Mesenchymal stem cell (in vitro differentiated cells and primary cell): ENCODE measurements around the gene AUTS2.

Experiments used
- DNase-seq: peaks from one replicate; pipeline ENCODE4 v3.0.0-alpha.2; 2013
- H2AFZ ChIP-seq: one replicate; pipeline ENCODE4 v1.6.1; 2013; ENCODE audit warnings: low read depth, mild to moderate bottlenecking, control low read depth, inconsistent platforms, low read length, moderate library complexity
- H2AK5ac ChIP-seq: 2 replicates; pipeline ENCODE4 v1.6.1; 2013; ENCODE audit warnings: low read length, moderate library complexity, mild to moderate bottlenecking, inconsistent platforms; ENCODE audit not compliant: severe bottlenecking
- H2BK120ac ChIP-seq: one replicate; pipeline ENCODE4 v1.6.1; 2013; ENCODE audit warnings: low read depth, mild to moderate bottlenecking, inconsistent platforms, low read length, moderate library complexity
- H2BK12ac ChIP-seq, 2 experiments: one replicate each; pipeline ENCODE4 v1.6.1; 2013; ENCODE audit warnings: inconsistent platforms in 2 of 2, low read length in 2 of 2, mild to moderate bottlenecking in 2 of 2, moderate library complexity in 2 of 2, control low read depth in 1 of 2
- H2BK15ac ChIP-seq: one replicate; pipeline ENCODE4 v1.6.1; 2013; ENCODE audit warnings: mild to moderate bottlenecking, low read depth, inconsistent platforms; ENCODE audit not compliant: poor library complexity, severe bottlenecking
- H2BK5ac ChIP-seq: 2 replicates; pipeline ENCODE4 v1.6.1; 2013; ENCODE audit warnings: low read depth, mild to moderate bottlenecking, low read length, control low read depth, inconsistent platforms; ENCODE audit not compliant: poor library complexity, severe bottlenecking
- H3K14ac ChIP-seq, 2 experiments: one replicate each; pipeline ENCODE4 v1.6.1; 2013; ENCODE audit warnings: inconsistent platforms in 2 of 2, low read length in 2 of 2, control low read depth in 1 of 2, mild to moderate bottlenecking in 1 of 2, moderate library complexity in 1 of 2
- H3K18ac ChIP-seq, 2 experiments: one replicate each; pipeline ENCODE4 v1.6.1; 2013; ENCODE audit warnings: inconsistent platforms in 2 of 2, low read length in 2 of 2, control low read depth in 1 of 2, low read depth in 1 of 2, mild to moderate bottlenecking in 1 of 2
- H3K23ac ChIP-seq, 2 experiments: one replicate each; pipeline ENCODE4 v1.6.1; 2013; ENCODE audit warnings: inconsistent platforms in 2 of 2, low read length in 2 of 2, mild to moderate bottlenecking in 2 of 2, moderate library complexity in 2 of 2, control low read depth in 1 of 2
- H3K27ac ChIP-seq: 2 replicates; pipeline ENCODE4 v1.5.1; 2013; ENCODE audit warnings: mild to moderate bottlenecking, moderate library complexity, low read length, control low read depth, inconsistent platforms; ENCODE audit not compliant: poor library complexity, severe bottlenecking
- H3K27me3 ChIP-seq, 2 experiments: 2 replicates each; pipeline versions ENCODE4 v1.6.1 to v1.7.0; 2013; ENCODE audit warnings: low read length in 2 of 2, mild to moderate bottlenecking in 2 of 2, moderate library complexity in 2 of 2, control low read depth in 1 of 2, inconsistent platforms in 1 of 2; ENCODE audit not compliant: control insufficient read depth in 1 of 2, insufficient read depth in 1 of 2
- H3K36me3 ChIP-seq, 2 experiments: 2 replicates each; pipeline versions ENCODE4 v1.6.1 to v1.7.0; 2013; ENCODE audit warnings: low read length in 2 of 2, control low read depth in 1 of 2, inconsistent platforms in 1 of 2, low read depth in 1 of 2, mild to moderate bottlenecking in 1 of 2; ENCODE audit not compliant: insufficient read depth in 2 of 2, control insufficient read depth in 1 of 2
- H3K4ac ChIP-seq, 2 experiments: one replicate each; pipeline ENCODE4 v1.6.1; 2013; ENCODE audit warnings: inconsistent platforms in 2 of 2, low read length in 2 of 2, mild to moderate bottlenecking in 2 of 2, moderate library complexity in 2 of 2, control low read depth in 1 of 2, low read depth in 1 of 2
- H3K4me1 ChIP-seq: 2 replicates; pipeline ENCODE4 v1.6.1; 2013; ENCODE audit warnings: low read depth, low read length, control low read depth; ENCODE audit not compliant: control insufficient read depth, insufficient read depth
- H3K4me2 ChIP-seq: 2 replicates; pipeline ENCODE4 v1.6.1; 2013; ENCODE audit warnings: low read length, mild to moderate bottlenecking, inconsistent platforms; ENCODE audit not compliant: poor library complexity, severe bottlenecking
- H3K4me3 ChIP-seq, 2 experiments: 2 replicates each; pipeline versions ENCODE4 v1.5.1 to v1.7.0; 2013; ENCODE audit warnings: low read length in 2 of 2, mild to moderate bottlenecking in 2 of 2, control low read depth in 1 of 2, low read depth in 1 of 2; ENCODE audit not compliant: insufficient read depth in 1 of 2
- H3K79me1 ChIP-seq: replicated peaks from 2 replicates; pipeline ENCODE4 v1.6.1; 2013; ENCODE audit warnings: mild to moderate bottlenecking, control low read depth, low read length, inconsistent platforms; ENCODE audit not compliant: poor library complexity, severe bottlenecking
- H3K9ac ChIP-seq: 2 replicates; pipeline ENCODE4 v1.7.0; 2013; ENCODE audit warnings: mild to moderate bottlenecking, low read length, moderate library complexity
- H3K9me3 ChIP-seq: 2 replicates; pipeline ENCODE4 v1.7.0; 2013; ENCODE audit warnings: mild to moderate bottlenecking, low read length; ENCODE audit not compliant: control insufficient read depth
- H4K8ac ChIP-seq: one replicate; pipeline ENCODE4 v1.6.1; 2013; ENCODE audit warnings: inconsistent platforms, mild to moderate bottlenecking, low read length, moderate library complexity
- H4K91ac ChIP-seq: one replicate; pipeline ENCODE4 v1.6.1; 2013; ENCODE audit warnings: mild to moderate bottlenecking, low read length, inconsistent platforms
- WGBS: methylation state at CpG from one replicate; pipeline ENCODE4 v1.1.7; 2013; ENCODE audit warnings: mixed read lengths; 5-methylcytosine and 5-hydroxymethylcytosine counted together

Gene AUTS2

DNA sequence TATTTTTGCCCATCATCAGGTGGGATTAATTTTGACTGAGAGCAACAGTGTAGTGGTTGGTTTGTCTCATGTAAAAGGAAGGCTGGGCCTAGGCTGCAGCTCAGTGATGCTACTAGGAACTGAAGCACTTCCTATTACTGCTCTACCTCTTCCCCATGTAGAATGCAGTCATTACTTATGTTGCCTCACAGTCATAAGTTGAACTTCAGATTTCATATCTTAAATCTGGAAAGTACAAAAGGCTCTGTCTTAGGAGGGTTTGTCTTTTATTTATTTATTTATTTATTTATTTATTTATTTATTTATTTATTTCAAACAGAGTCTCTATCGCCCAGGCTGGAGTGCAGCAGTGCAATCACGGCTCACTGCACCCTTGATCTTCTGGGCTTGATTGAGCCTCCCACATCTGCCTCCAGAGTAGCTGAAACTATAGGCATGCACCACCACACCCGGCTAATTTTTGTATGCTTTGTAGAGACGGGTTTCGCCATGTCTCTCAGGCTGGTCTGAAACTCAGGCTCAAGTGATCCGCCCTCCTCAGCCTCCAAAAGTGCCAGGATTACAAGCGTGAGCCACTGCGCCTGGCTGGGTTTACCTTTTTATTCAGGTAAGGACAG, 812.0 kb downstream of the AUTS2 start:
- H2BK120ac ChIP-seq = no peak overlapping the region
- H3K18ac ChIP-seq = no peak overlapping the region
- no peak overlapping the region for H3K14ac ChIP-seq
- no peak overlapping the region for H3K4ac ChIP-seq
- H2BK5ac ChIP-seq = no peak overlapping the region
- DNase-seq = no peak
- H3K27ac ChIP-seq = no peak overlapping the region
- peaks cover 2% of the 10 kb centered on the region for H3K4me1 ChIP-seq
- H3K4me2 ChIP-seq = no peak overlapping the region
- no peak overlapping the region for H3K9ac ChIP-seq
- no peak overlapping the region for H2AK5ac ChIP-seq
- no peak overlapping the region for H2BK12ac ChIP-seq
- no peak overlapping the region for H4K8ac ChIP-seq
- no peaks in the 10 kb centered on the region for H3K27me3 ChIP-seq
- WGBS = 89% methylated on average over 6 of the region's 8 CpGs
- H4K91ac ChIP-seq = no peak overlapping the region
- no peak overlapping the region for H2AFZ ChIP-seq
- H3K4me3 ChIP-seq = no peak overlapping the region
- no peak overlapping the region for H2BK15ac ChIP-seq
- no peak overlapping the region for H3K23ac ChIP-seq
- H3K79me1 ChIP-seq = no peaks in the 10 kb centered on the region
- H3K9me3 ChIP-seq = no peaks in the 10 kb centered on the region
- no peaks in the 10 kb centered on the region for H3K36me3 ChIP-seq

DNA sequence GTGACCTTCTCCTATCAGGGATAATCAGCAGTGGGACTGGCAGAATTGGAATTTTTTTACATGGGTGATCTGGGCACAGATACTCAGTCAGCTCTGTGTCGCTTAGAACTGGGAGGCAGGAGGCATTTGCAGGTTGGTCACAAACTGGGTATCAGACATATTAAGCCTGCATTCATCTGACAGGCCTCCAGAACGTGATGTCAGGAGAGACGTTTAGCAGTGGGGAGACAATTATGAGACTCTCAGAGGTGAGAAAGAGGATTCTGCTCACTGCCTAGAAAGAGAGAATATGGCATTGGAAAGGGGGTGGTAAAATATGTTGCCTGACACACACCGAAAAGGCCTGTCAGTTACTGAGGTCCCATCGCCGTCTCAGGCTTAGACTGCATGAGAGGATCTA, 816.1 kb downstream of the AUTS2 start:
- H4K91ac ChIP-seq = no peak overlapping the region
- no peak overlapping the region for H2AFZ ChIP-seq
- H4K8ac ChIP-seq = no peak overlapping the region
- no peak overlapping the region for H3K4me3 ChIP-seq
- no peak overlapping the region for H3K9ac ChIP-seq
- H3K27ac ChIP-seq = no peak overlapping the region
- DNase-seq = no peak
- no peak overlapping the region for H2BK12ac ChIP-seq
- WGBS = 79% methylated on average over 6 of the region's 6 CpGs
- H2BK120ac ChIP-seq = no peak overlapping the region
- no peaks in the 10 kb centered on the region for H3K9me3 ChIP-seq
- no peak overlapping the region for H3K18ac ChIP-seq
- no peak overlapping the region for H2AK5ac ChIP-seq
- no peak overlapping the region for H3K4me2 ChIP-seq
- no peak overlapping the region for H3K23ac ChIP-seq
- no peak overlapping the region for H2BK15ac ChIP-seq
- H3K27me3 ChIP-seq = no peaks in the 10 kb centered on the region
- no peaks in the 10 kb centered on the region for H3K36me3 ChIP-seq
- no peaks in the 10 kb centered on the region for H3K4me1 ChIP-seq
- no peak overlapping the region for H3K4ac ChIP-seq
- H3K14ac ChIP-seq = no peak overlapping the region
- no peak overlapping the region for H2BK5ac ChIP-seq
- no peaks in the 10 kb centered on the region for H3K79me1 ChIP-seq

DNA sequence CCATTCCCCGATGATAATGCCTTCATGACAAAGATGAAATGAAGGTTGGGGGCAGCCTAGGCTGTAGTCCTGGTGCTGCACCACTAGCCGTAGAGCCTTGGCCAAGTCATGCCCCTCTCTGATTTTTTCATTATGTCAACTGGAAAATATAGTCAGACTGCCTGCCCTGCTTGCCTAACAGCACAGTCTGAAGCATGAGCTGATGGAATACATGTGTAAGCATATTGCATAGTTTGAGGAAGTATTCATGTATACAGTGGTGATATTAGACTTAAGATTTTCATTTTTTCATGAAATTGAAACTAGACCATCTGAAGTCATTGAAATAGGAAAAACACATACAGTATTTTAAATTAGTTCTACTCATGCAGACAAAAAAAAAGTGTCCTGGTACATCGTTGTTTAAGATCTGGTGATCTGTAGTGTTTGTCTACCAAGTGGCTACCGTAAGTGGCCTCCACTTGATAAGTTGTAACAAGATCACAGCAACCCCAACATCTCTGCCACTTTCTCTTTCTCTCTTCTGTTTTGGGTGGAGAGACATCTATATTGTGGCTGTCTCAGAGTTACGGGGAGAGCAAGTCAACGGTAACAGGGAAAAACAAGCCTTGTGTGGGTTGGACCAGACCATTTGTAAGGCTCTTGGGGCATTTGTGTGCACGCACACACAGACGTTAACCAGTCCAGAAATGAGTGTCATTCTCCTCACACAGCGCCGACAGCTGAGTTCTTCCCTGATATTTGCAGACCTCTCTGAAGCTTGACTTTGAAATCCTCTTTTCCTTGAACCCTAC, 817.1 kb downstream of the AUTS2 start:
- no peak overlapping the region for H2AK5ac ChIP-seq
- no peak overlapping the region for H2AFZ ChIP-seq
- H2BK12ac ChIP-seq = no peak overlapping the region
- H3K4me1 ChIP-seq = no peaks in the 10 kb centered on the region
- H3K27ac ChIP-seq = no peak overlapping the region
- H3K27me3 ChIP-seq = no peaks in the 10 kb centered on the region
- H2BK5ac ChIP-seq = no peak overlapping the region
- DNase-seq = no peak
- no peak overlapping the region for H3K4ac ChIP-seq
- no peaks in the 10 kb centered on the region for H3K36me3 ChIP-seq
- 91% methylated on average over 9 of the region's 10 CpGs for WGBS
- no peak overlapping the region for H2BK15ac ChIP-seq
- H3K79me1 ChIP-seq = no peaks in the 10 kb centered on the region
- H4K91ac ChIP-seq = no peak overlapping the region
- H3K18ac ChIP-seq = no peak overlapping the region
- H3K23ac ChIP-seq = no peak overlapping the region
- no peak overlapping the region for H3K4me2 ChIP-seq
- no peak overlapping the region for H3K9ac ChIP-seq
- no peaks in the 10 kb centered on the region for H3K9me3 ChIP-seq
- no peak overlapping the region for H3K14ac ChIP-seq
- no peak overlapping the region for H2BK120ac ChIP-seq
- no peak overlapping the region for H4K8ac ChIP-seq
- H3K4me3 ChIP-seq = no peak overlapping the region

- H3K79me1 ChIP-seq = no peaks in the 10 kb centered on the region
- no peak overlapping the region for H4K8ac ChIP-seq
- no peak overlapping the region for H4K91ac ChIP-seq
- H3K27me3 ChIP-seq = no peaks in the 10 kb centered on the region
- H3K9ac ChIP-seq = no peak overlapping the region
- H2BK12ac ChIP-seq = no peak overlapping the region
- H3K27ac ChIP-seq = no peak overlapping the region
- no peak overlapping the region for H2BK120ac ChIP-seq
- WGBS = 90% methylated on average over 11 of the region's 11 CpGs
- H3K4ac ChIP-seq = no peak overlapping the region
- no peak for DNase-seq
- H3K4me1 ChIP-seq = no peaks in the 10 kb centered on the region
- H2AK5ac ChIP-seq = no peak overlapping the region
- no peak overlapping the region for H3K4me3 ChIP-seq
- no peak overlapping the region for H3K23ac ChIP-seq
- H3K36me3 ChIP-seq = no peaks in the 10 kb centered on the region
- H2AFZ ChIP-seq = no peak overlapping the region
- H3K18ac ChIP-seq = no peak overlapping the region
- H2BK15ac ChIP-seq = no peak overlapping the region
- no peak overlapping the region for H3K14ac ChIP-seq
- H3K9me3 ChIP-seq = no peaks in the 10 kb centered on the region
- no peak overlapping the region for H2BK5ac ChIP-seq
- no peak overlapping the region for H3K4me2 ChIP-seq
Measured at GRCh38 chr7:70416347-70416985, 818.2 kb downstream of the AUTS2 start.
